Spleen (tissue), 7 donors: ENCODE data around the gene HSD11B1.

Source experiments
- POLR2A ChIP-seq, 3 donors: fragments of 450-650 bp; IDR thresholded peaks; one replicate each; pipeline ENCODE4 v1.5.1; 2017; ENCODE audit warnings: antibody characterized with exemption in 3 of 3, mild to moderate bottlenecking in 1 of 3
- TF ChIP-seq, protein P1 (sequence below), 11 experiments: fragments of 200-600 bp in 7 of 11; fragments of 450-650 bp in 4 of 11; sonication (generic) in 4 of 11; IDR thresholded peaks in 8 of 11; conservative IDR thresholded peaks in 3 of 11; 1 replicate in 7 of 11; 2 replicates in 4 of 11; pipeline versions ENCODE4 v1.4.0 to v1.8.0; 2016 to 2021; ENCODE audit warnings: antibody characterized with exemption in 11 of 11, inconsistent platforms in 4 of 11, mild to moderate bottlenecking in 1 of 11
- donor health status: DM: no; HTN: no; CAD: no; lungs with moderate emphysema.
- donor health status: DM: no; HTN: no; CAD: no.
- donor health status: DM: no; HTN: no; CAD: no.

DNA sequence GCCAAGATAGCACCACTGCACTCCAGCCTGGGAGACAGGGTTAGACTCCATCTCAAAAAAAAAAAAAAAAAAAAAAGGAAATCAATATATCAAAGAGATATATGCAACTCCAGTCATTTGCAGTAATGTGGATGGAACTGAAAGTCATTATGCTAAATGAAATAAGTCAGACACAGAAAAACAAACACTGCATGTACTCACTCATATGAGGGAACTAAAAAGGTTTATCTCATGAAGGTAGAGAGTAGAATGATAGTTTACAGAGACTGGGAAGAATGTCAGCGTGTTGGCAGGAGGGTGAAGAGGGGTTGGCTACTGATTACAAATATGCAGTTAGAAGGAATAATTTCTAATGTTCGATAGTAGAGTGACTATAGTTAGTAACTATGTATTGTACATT lies 13.2 kb downstream of the HSD11B1 start:
- TF ChIP-seq, protein P1, sequence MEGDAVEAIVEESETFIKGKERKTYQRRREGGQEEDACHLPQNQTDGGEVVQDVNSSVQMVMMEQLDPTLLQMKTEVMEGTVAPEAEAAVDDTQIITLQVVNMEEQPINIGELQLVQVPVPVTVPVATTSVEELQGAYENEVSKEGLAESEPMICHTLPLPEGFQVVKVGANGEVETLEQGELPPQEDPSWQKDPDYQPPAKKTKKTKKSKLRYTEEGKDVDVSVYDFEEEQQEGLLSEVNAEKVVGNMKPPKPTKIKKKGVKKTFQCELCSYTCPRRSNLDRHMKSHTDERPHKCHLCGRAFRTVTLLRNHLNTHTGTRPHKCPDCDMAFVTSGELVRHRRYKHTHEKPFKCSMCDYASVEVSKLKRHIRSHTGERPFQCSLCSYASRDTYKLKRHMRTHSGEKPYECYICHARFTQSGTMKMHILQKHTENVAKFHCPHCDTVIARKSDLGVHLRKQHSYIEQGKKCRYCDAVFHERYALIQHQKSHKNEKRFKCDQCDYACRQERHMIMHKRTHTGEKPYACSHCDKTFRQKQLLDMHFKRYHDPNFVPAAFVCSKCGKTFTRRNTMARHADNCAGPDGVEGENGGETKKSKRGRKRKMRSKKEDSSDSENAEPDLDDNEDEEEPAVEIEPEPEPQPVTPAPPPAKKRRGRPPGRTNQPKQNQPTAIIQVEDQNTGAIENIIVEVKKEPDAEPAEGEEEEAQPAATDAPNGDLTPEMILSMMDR (IDR thresholded peaks at IDR 0.05 in 8 of 11, conservative IDR thresholded peaks at IDR 0.05 in 3 of 11) = no peak
- no peak for TF ChIP-seq POLR2A (IDR thresholded peaks at IDR 0.05)
